ENCODE data around the gene CD164. TPM values are rescaled to one million over a fixed set of nuclear protein-coding genes. Genes with fewer than 3 reads are reported as not detected.
"Not testable (repeated sequence)": the region's sequence is repeated elsewhere in the genome, so short reads cannot be mapped to it uniquely, and the experiment has no call there.

Gene CD164
- total RNA-seq, 2 experiments from 2014 or later = 354 to 370 TPM

DNA sequence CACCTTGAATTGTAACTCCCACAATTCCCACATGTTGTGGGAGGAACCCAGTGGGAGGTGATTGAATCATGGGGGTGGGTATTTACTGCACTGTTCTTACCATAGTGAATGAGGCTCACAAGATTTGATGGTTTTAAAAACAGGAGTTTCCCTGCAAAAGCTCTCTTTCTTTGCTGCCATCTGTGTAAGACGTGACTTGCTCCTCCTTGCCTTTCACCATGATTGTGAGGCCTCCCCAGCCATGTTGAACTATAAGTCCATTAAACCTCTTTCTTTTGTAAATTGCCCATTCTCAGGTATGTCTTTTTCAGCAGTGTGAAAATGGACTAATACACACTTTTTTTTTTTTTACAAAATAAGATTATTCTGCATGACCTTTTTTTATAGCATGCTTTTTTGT, 48.4 kb downstream of the CD164 start:
- H3K27ac Mint-ChIP-seq, POLR2A ChIA-PET: not testable (repeated sequence)

DNA sequence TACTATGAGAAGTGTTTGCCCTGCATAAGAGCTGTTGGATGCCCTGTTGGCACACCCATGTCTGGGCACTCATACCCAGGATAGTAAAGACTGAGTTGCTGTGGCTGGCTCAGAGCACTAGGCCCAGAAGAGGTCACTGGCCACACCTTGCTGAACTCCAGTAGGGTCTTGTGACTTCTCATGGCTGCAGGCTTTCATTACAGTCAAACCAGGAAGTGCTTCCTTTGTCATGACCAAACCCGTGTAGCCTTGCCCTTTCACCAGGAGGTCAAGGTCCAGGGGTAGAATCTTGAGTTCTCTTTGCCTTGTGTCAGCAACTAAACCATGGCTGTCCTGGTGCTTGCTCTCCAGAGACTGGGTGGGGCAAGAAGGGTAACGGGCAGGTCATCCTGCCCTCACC, 49.5 kb downstream of the CD164 start:
- Mint-ChIP-seq H3K4me3 (no peak overlapping the region), H3K27ac (no peak overlapping the region), H3K36me3 (ENCODE audit: low read depth) (peaks cover 3% of the 10 kb centered on the region), H3K9me3 (no peaks in the 10 kb centered on the region), H3K27me3 (no peaks in the 10 kb centered on the region), H3K4me1 (peaks cover 6% of the 10 kb centered on the region)
- CTCF ChIA-PET = no interaction called here
- POLR2A ChIA-PET = no interaction called here
- DNase-seq = no peak

More for the DNA sequence above, 48.4 kb downstream of the CD164 start:
- DNase-seq; H3K27me3 Mint-ChIP-seq; H3K9me3 Mint-ChIP-seq; CTCF ChIA-PET; H3K4me1 Mint-ChIP-seq; H3K36me3 Mint-ChIP-seq (ENCODE audit: low read depth); H3K4me3 Mint-ChIP-seq: not testable (repeated sequence)

DNA sequence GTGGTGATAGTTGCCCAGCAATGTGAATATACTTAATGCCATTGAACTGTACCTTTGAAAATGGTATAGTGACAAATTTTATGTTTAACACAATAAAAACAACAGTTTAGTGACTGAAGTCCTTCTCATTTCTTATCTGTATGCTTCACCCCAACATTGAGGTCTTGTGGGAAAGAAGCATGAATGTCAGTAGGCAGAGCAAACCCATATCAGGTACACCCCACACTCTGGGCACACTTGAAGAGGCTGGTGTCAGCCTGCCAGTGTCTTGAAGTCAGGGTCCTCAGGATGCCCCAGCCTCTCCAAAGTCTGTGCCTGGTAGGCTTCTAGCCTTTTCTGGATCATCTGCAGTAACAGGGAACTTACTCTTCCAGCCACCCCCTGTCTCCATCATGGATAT, 51.2 kb downstream of the CD164 start:
- no peak overlapping the region for H3K4me3 Mint-ChIP-seq
- H3K4me1 Mint-ChIP-seq = peaks cover 6% of the 10 kb centered on the region
- no peaks in the 10 kb centered on the region for H3K27me3 Mint-ChIP-seq
- peaks cover 3% of the 10 kb centered on the region for H3K36me3 Mint-ChIP-seq (ENCODE audit: low read depth)
- H3K9me3 Mint-ChIP-seq = no peaks in the 10 kb centered on the region
- no peak for DNase-seq
- H3K27ac Mint-ChIP-seq = no peak overlapping the region
- POLR2A ChIA-PET = no interaction called here
- CTCF ChIA-PET = no interaction called here

DNA sequence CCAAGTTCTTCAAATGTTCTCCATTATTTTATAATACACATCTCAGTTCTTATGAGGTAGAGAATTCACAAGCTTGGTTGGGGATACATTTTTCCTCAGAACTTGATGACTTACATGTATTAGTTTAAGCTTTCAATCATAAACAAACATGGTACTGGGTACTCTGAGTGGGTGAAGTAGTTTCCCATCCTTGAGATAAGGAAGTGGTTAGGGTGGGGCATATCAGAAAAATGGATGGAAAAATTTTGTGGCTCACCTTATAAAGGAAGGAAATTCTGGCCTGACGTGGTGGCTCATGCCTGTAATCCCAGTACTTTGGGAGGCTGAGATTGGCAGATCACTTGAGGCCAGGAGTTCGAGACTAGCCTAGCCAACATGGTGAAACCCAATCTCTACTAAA, 52.0 kb downstream of the CD164 start:
- no peaks in the 10 kb centered on the region for H3K9me3 Mint-ChIP-seq
- H3K27ac Mint-ChIP-seq = no peak overlapping the region
- H3K4me1 Mint-ChIP-seq = peaks cover 6% of the 10 kb centered on the region
- H3K27me3 Mint-ChIP-seq = no peaks in the 10 kb centered on the region
- H3K36me3 Mint-ChIP-seq (ENCODE audit: low read depth) = peaks cover 3% of the 10 kb centered on the region
- DNase-seq = no peak
- H3K4me3 Mint-ChIP-seq = no peak overlapping the region
- POLR2A ChIA-PET = no interaction called here
- CTCF ChIA-PET = no interaction called here

DNA sequence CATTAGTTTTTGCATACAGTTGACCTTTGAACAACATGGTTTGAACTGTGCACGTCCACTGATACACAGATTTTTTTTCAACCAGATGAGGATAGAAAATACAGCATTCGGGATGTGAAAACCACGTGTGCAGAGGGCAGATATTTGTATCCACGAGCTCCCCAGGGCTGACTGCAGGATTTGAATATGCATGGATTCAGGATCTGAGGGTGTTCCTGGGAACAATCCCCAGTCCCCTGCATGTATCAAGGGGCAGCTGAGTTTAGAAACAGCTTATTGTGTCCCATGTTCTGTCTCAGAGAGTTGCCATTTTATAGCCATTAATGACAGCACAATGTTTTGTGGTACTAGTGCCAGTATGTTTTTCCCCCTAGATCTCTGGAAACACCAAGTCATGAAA, 53.6 kb downstream of the CD164 start:
- no peaks in the 10 kb centered on the region for H3K9me3 Mint-ChIP-seq
- no peak overlapping the region for H3K4me3 Mint-ChIP-seq
- H3K27me3 Mint-ChIP-seq = no peaks in the 10 kb centered on the region
- peaks cover 5% of the 10 kb centered on the region for H3K4me1 Mint-ChIP-seq
- ChIA-PET CTCF (no interaction called here), POLR2A (no interaction called here)
- peaks cover 3% of the 10 kb centered on the region for H3K36me3 Mint-ChIP-seq (ENCODE audit: low read depth)
- H3K27ac Mint-ChIP-seq = no peak overlapping the region
- DNase-seq = no peak

DNA sequence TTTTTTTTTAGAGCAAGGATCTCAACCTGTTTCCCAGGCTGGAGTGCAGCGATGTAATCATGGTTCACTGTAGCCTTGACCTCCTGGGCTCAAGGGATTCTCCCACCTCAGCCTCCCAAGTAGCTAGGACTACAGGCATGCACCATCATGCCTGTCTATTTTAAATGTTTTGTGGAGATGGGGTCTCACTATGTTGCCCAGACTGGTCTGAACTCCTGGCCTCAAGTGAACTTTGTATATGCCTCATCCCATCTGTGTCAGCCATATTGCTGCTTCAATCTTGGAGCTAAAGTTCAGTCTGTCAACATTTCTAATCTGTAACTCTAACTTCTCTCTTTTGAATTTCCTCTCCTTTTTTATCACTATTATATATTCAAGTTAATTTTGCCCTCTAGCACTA, 54.3 kb downstream of the CD164 start:
- Mint-ChIP-seq H3K4me3 (no peak overlapping the region), H3K27ac (no peak overlapping the region), H3K9me3 (no peaks in the 10 kb centered on the region), H3K4me1 (peaks cover 8% of the 10 kb centered on the region), H3K36me3 (ENCODE audit: low read depth) (peaks cover 3% of the 10 kb centered on the region), H3K27me3 (no peaks in the 10 kb centered on the region)
- POLR2A ChIA-PET = no interaction called here
- CTCF ChIA-PET = no interaction called here
- DNase-seq = no peak

DNA sequence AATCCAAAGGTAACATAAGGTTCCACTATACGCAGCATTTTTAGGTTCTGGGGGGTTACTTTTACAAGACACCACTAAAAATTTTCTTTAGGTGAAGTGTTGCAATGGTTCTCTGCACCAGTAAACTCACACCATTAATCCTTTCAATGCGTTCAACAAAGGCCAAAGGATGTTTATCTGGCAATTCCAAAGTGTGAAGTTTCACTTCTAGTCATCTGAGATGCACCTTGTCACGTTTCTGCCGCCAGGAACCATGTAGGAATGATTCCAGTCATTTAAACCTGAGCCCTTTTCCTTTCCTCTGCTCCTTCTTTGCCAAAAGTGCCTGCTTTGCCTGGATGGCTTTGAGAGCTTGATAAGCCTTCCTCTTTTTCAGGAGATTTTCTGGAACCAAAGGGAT, 54.8 kb downstream of the CD164 start:
- CTCF ChIA-PET = no interaction called here
- no peak overlapping the region for H3K27ac Mint-ChIP-seq

DNA sequence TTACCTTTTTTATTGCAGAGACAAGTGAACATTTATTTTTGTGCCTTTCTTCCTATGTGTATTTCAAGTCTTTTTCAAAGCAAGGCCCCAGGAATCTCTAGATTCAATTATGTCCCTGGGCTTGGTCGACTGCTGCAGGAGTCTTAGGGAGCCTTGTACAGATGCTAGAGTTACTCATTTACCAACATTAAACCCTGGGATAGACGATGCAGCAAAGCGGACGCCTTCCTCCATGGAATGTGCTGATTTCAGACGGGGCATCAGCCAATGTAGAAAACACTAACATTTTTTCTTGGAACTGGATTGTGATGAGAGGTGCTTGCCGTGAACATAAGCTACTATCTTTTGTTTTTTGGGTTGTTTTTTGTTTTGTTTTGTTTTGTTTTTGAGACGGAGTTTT, 55.9 kb downstream of the CD164 start:
- no peaks in the 10 kb centered on the region for H3K9me3 Mint-ChIP-seq
- no peak overlapping the region for H3K27ac Mint-ChIP-seq
- CTCF ChIA-PET = no interaction called here
- no peaks in the 10 kb centered on the region for H3K27me3 Mint-ChIP-seq
- POLR2A ChIA-PET = no interaction called here
- no peak overlapping the region for H3K4me3 Mint-ChIP-seq
- H3K36me3 Mint-ChIP-seq (ENCODE audit: low read depth) = peaks cover 3% of the 10 kb centered on the region
- peaks cover 13% of the 10 kb centered on the region for H3K4me1 Mint-ChIP-seq
- DNase-seq = no peak

More for the DNA sequence above, 54.8 kb downstream of the CD164 start:
- peaks cover 10% of the 10 kb centered on the region for H3K4me1 Mint-ChIP-seq
- H3K9me3 Mint-ChIP-seq = no peaks in the 10 kb centered on the region
- no peaks in the 10 kb centered on the region for H3K27me3 Mint-ChIP-seq
- DNase-seq = no peak
- peaks cover 3% of the 10 kb centered on the region for H3K36me3 Mint-ChIP-seq (ENCODE audit: low read depth)
- POLR2A ChIA-PET = no interaction called here
- H3K4me3 Mint-ChIP-seq = no peak overlapping the region

DNA sequence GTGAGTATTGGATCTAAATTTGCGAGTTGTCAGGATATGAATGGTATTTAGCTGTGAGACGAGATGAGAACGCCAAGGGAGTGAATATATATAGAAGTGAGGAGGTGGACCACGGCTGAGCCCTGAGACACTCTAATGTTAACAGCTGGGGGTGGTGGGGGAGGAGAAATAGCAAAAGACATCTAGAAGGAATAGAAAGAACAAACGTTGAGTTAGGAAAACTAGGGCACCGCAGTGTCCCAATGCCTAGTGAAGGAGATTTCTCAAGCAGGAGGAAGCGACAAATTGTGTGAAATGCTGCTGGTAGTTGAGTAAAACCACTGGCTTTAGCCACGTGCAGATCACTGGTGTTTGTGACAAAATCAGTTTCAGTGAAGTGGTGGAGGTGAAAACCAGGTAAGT, 56.9 kb downstream of the CD164 start:
- no peak for DNase-seq
- Mint-ChIP-seq H3K4me3 (no peak overlapping the region), H3K36me3 (ENCODE audit: low read depth) (no peaks in the 10 kb centered on the region), H3K9me3 (no peaks in the 10 kb centered on the region), H3K4me1 (peaks cover 13% of the 10 kb centered on the region), H3K27me3 (no peaks in the 10 kb centered on the region), H3K27ac (no peak overlapping the region)
- CTCF ChIA-PET = no interaction called here
- POLR2A ChIA-PET = no interaction called here

DNA sequence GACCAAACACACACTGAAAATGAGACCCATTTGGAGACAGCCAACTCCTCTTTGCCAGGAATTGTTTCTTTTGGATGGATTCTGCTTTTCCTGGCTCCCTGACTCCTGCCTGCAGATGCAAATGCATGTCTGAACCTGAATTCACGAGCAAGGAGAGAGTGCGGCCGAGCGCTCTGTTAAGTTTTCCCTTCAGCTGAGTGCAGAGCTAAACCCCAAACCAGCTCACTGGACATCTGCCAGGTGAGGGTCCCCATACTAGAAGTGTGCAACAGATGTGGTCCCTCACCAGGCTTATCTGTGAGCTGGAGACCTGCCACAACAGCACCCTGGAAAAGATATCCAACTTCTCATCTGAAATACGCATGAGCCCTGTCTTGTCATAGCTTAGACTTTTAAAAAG, 59.0 kb downstream of the CD164 start:
- DNase-seq = no peak
- CTCF ChIA-PET = no interaction called here
- Mint-ChIP-seq H3K27me3 (no peaks in the 10 kb centered on the region), H3K4me1 (peaks cover 11% of the 10 kb centered on the region), H3K9me3 (no peaks in the 10 kb centered on the region), H3K4me3 (no peak overlapping the region), H3K27ac (no peak overlapping the region), H3K36me3 (ENCODE audit: low read depth) (no peaks in the 10 kb centered on the region)
- POLR2A ChIA-PET = interaction anchor here (1.2 kb wide), 1 partner anchor 60 kb away, joined by 4 read pairs; no protein-coding TSS in a partner anchor

DNA sequence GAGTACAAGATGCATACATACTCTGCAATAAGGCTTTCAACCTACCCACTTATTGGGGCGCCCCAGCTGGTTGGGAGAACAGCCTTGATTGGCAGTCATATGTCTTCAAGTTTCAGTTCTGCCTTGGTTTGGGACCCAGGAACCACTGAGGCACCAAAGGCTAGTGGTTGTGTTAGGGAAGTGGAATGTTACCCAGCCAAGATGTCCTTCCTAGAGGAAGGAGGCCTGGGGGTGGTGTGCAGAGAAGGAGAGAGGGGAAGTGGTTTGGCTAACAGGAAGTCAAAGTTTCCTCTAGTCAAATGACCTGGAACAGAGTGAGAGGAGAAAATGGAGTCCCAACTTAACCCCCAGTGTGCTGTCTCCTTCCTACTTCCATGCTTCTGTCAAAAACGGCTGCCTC, 59.4 kb downstream of the CD164 start:
- Mint-ChIP-seq H3K4me3 (no peak overlapping the region), H3K9me3 (no peaks in the 10 kb centered on the region), H3K27ac (no peak overlapping the region), H3K27me3 (no peaks in the 10 kb centered on the region), H3K36me3 (ENCODE audit: low read depth) (no peaks in the 10 kb centered on the region), H3K4me1 (peaks cover 11% of the 10 kb centered on the region)
- ChIA-PET CTCF (no interaction called here), POLR2A (interaction anchor here (1.2 kb wide), 1 partner anchor 60 kb away, joined by 4 read pairs; no protein-coding TSS in a partner anchor)
- no peak for DNase-seq

DNA sequence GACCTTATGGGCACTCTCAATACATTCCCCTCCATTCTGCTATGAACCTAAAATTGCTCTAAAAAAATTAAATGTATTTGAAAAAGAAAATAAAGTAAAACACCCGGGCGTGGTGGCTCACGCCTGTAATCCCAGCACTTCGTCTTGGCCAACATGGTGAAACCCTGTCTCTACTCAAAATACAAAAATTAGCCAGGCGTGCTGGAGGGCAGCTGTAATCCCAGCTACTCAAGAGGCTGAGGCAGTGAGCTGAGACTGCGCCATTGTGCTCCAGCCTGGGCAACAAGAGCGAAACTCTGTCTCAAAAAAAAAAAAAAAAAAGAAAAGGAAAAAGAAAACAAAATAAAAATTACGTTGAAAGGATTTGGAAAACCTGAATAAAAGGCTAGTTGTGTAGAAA, 60.5 kb downstream of the CD164 start:
- no peak for DNase-seq
- H3K4me3 Mint-ChIP-seq = no peak overlapping the region
- no peaks in the 10 kb centered on the region for H3K9me3 Mint-ChIP-seq
- H3K27me3 Mint-ChIP-seq = no peaks in the 10 kb centered on the region
- no peaks in the 10 kb centered on the region for H3K36me3 Mint-ChIP-seq (ENCODE audit: low read depth)
- peaks cover 11% of the 10 kb centered on the region for H3K4me1 Mint-ChIP-seq
- no peak overlapping the region for H3K27ac Mint-ChIP-seq
- ChIA-PET CTCF (no interaction called here), POLR2A (no interaction called here)

DNA sequence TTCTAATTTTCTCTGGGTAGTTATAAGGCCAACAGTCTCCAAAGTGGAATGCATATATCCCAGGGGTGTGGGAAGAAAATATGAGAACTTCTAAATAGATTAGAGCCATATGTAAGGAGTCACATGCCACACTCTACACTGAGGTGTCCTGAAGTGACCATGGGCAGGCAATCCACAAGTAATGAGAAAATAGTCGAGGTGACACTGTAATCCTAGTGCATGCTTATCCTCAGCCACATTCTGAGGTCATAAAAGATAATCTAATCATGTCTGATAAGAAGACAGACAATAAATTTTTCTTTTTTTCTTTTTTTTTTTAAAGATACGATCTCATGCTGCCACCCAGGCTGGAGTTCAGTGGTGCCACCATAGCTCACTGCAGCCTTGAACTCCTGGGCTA, 62.2 kb downstream of the CD164 start:
- Mint-ChIP-seq H3K27ac (no peak overlapping the region), H3K9me3 (no peaks in the 10 kb centered on the region), H3K4me3 (no peak overlapping the region), H3K27me3 (peaks cover 2% of the 10 kb centered on the region), H3K36me3 (ENCODE audit: low read depth) (no peaks in the 10 kb centered on the region), H3K4me1 (peaks cover 11% of the 10 kb centered on the region)
- no peak for DNase-seq
- ChIA-PET POLR2A (no interaction called here), CTCF (no interaction called here)

DNA sequence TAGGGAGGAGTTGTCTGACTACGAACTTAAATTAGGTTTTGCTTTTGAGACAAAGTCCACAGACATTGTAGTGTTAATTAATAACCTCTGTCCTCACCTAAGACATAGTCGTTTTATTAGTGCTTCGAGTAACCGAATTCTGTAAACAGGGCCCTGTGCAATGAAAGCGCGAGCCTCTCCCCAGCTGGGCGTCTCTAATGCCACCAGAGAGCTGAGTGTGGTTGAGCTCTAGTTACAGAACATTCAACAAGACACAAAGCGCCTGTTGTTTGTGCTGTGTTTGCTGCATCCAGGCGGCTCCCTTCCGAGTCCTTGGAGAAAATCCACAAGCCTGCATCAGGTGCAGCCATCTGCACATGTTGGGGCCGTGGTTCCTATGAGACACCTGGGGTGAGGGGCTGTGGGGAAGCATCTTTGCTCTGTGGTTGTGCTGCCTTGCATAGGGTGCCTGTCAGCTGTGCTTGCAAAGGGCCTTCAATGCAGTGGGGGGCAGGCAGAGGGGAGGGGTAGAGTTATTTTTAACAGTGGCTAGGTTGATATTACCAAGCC, 63.9 kb downstream of the CD164 start:
- CTCF ChIA-PET = no interaction called here
- Mint-ChIP-seq H3K4me3 (no peak overlapping the region), H3K36me3 (ENCODE audit: low read depth) (no peaks in the 10 kb centered on the region), H3K4me1 (peaks cover 11% of the 10 kb centered on the region), H3K27ac (no peak overlapping the region), H3K27me3 (peaks cover 2% of the 10 kb centered on the region), H3K9me3 (no peaks in the 10 kb centered on the region)
- no peak for DNase-seq
- POLR2A ChIA-PET = no interaction called here

DNA sequence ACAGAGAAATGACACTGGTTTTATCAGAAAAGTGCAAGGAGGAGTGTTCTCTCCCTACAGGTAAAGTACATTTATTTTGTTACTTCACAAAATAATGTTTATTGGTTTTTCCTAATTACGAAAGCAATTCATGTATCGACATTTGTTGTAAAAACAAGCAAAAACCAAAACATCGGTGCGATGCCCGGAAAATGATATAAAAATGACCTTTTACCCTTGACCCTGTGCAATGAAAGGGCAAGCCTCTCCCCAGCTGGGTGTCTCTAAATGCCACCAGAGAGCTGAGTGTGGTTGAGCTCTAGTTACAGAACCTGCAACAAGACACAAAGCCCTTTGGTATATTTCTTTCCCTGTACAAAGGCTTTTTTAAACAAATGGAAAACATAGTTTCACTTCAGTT, 65.4 kb downstream of the CD164 start:
- no peak overlapping the region for H3K27ac Mint-ChIP-seq
- no peaks in the 10 kb centered on the region for H3K9me3 Mint-ChIP-seq
- CTCF ChIA-PET = no interaction called here
- H3K36me3 Mint-ChIP-seq (ENCODE audit: low read depth) = no peaks in the 10 kb centered on the region
- H3K4me1 Mint-ChIP-seq = no peaks in the 10 kb centered on the region
- DNase-seq = no peak
- peaks cover 2% of the 10 kb centered on the region for H3K27me3 Mint-ChIP-seq
- no peak overlapping the region for H3K4me3 Mint-ChIP-seq
- POLR2A ChIA-PET = no interaction called here

Data from activated CD4-positive, alpha-beta memory T cell treated with anti-CD3 and anti-CD28 coated beads, Interleukin-2, amount 10 ng/mL, durations not matched to agents 7 days and 5 days (primary cell).